Stimulated activated naive CD8-positive, alpha-beta T cell treated with anti-CD3 and anti-CD28 coated beads, Interleukin-15, amount 100 ng/mL, for 72 hours (primary cell): Measurements from ENCODE around the gene FAM161A.
"Not testable (repeated sequence)": the region's sequence is repeated elsewhere in the genome, so short reads cannot be mapped to it uniquely, and the experiment has no call there.

Experiments
- ATAC-seq: fragments of 150-1000 bp; cut with Tn5 transposase; 2 replicates; pipeline ENCODE4 v1.10.0; 2021; ENCODE audit warnings: mild to moderate bottlenecking, moderate library complexity
- DNase-seq, 2 donors: peaks; one replicate each; pipeline ENCODE4 v3.0.0; 2021 to 2022
- H3K27ac Mint-ChIP-seq, 2 donors: one replicate each; pipeline ENCODE4 v1.8.0; 2022; ENCODE audit warnings: mild to moderate bottlenecking in 2 of 2, mixed read lengths in 2 of 2, moderate library complexity in 2 of 2
- H3K27me3 Mint-ChIP-seq: one replicate; pipeline ENCODE4 v1.8.0; 2022; ENCODE audit warnings: mixed read lengths
- H3K4me1 Mint-ChIP-seq: one replicate; pipeline ENCODE4 v1.8.0; 2022; ENCODE audit warnings: mild to moderate bottlenecking, mixed read lengths
- H3K4me3 Mint-ChIP-seq, 2 donors: one replicate each; pipeline ENCODE4 v1.8.0; 2022; ENCODE audit warnings: mild to moderate bottlenecking in 2 of 2, mixed read lengths in 2 of 2, moderate library complexity in 1 of 2
- H3K9me3 Mint-ChIP-seq, 2 donors: one replicate each; pipeline ENCODE4 v1.8.0; 2022; ENCODE audit warnings: mixed read lengths in 2 of 2

Gene FAM161A

DNA sequence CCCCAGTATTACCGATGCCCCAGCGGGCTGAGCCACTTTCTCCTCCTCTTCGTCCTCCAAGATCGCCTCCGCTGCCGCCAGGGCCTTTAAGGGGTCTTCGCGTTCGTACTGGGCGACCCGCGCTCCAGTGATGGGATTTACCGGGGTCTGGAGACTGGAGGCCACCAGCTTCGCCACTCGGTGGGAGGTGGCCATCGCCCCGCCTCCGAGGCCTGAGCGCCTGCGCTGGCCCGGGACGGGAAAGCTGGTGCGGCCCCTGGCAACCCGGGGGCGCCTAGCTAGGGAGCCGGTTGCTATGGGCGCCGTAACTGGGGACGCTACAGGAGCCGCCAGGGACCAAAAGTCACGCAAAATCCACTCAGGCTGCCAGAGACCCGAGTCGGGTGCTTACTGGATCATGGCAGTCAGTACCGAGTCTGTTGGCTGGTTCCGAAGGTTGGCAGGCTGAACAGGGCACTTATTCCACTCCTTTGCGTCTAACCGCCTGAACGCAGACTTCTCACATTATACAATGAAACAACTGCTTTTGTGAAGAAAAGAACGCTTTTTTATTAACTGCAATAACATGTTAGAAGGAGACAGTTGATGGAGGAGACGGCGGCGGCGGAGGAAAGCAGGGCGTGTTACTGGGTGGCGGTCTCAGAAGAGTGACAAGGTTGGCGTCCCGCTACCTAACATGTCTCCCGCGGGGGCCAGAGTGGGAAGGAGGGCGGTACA is at the start of gene FAM161A:
Gene FAM161A (minus strand): TSS at position 214 of the 717 bp plus-strand sequence. CDS start 19 bp downstream, at position 195.
- Mint-ChIP-seq H3K27ac (peak within 1 kb of the TSS; percentile 79 to 96), H3K4me3 (peak within 1 kb of the TSS; percentile 97 to 99), H3K4me1 (peaks cover 26% of the 10 kb centered on the region), H3K9me3 (no peaks in the 10 kb centered on the region), H3K27me3 (no peaks in the 10 kb centered on the region)
- DNase-seq: peak; percentile 78 to 84
- ATAC-seq: peak; percentile 87

DNA sequence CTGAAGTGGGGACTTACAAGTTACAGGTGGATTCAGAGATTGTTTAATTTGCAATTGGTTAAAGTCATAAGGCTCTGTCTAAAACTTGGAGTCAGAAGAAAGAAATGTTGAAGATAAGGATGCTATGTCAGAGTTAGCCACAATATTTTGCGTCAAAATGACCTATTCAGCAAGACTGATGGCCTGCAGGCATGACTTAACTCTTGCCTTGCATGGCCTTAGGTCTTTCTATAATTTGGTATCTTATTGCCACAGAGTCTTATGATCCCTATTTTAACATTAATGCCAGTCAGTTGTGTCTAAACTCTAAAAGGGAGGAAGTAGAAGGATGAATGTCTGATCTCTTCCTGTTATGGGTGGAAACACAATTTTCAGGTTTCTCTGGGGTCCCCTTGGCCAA is 46.4 kb upstream of the FAM161A start:
- no peaks in the 10 kb centered on the region for H3K9me3 Mint-ChIP-seq
- DNase-seq (no peak), ATAC-seq (no peak)
- H3K4me1 Mint-ChIP-seq: no peaks in the 10 kb centered on the region
- H3K4me3 Mint-ChIP-seq: no peak overlapping the region
- no peaks in the 10 kb centered on the region for H3K27me3 Mint-ChIP-seq
- H3K27ac Mint-ChIP-seq: no peak overlapping the region

DNA sequence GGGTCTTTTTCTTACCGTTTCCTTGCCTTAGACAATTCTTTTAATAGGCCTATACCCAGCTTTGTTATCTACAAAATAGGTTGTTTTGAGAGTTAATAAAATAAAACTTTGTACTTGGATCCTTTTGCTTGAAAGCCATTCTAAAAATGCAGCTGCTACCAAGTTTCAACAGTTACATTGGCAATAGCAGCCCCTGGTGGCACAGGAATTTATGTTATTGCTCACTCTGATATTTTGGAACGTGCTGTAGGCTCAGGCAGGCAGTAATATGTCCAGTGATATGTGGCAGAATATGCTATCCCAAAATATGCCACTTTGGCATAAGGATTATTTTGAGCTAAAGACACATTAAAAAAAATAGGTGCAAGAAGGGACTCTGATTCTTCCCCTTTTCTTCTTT is 45.0 kb upstream of the FAM161A start:
- H3K27ac Mint-ChIP-seq: no peak overlapping the region
- H3K4me3 Mint-ChIP-seq: no peak overlapping the region
- H3K9me3 Mint-ChIP-seq: no peaks in the 10 kb centered on the region
- no peaks in the 10 kb centered on the region for H3K4me1 Mint-ChIP-seq
- no peak for ATAC-seq
- no peaks in the 10 kb centered on the region for H3K27me3 Mint-ChIP-seq
- no peak for DNase-seq

GRCh38 chr2:61888267-61889055 is 34.6 kb upstream of the FAM161A start, which contains the start of gene CCT4:
Gene CCT4, minus strand, starts transcription at chr2:61888656. Its CDS starts 149 bp downstream, at chr2:61888507.
- H3K4me3 Mint-ChIP-seq: peak within 1 kb of the TSS; percentile 82 to 98
- H3K4me1 Mint-ChIP-seq: peaks cover 30% of the 10 kb centered on the region
- DNase-seq: peak; percentile 93 to 97
- ATAC-seq: peak; percentile 90
- no peaks in the 10 kb centered on the region for H3K9me3 Mint-ChIP-seq
- no peaks in the 10 kb centered on the region for H3K27me3 Mint-ChIP-seq
- peak within 1 kb of the TSS; percentile 99 to 100 for H3K27ac Mint-ChIP-seq

DNA sequence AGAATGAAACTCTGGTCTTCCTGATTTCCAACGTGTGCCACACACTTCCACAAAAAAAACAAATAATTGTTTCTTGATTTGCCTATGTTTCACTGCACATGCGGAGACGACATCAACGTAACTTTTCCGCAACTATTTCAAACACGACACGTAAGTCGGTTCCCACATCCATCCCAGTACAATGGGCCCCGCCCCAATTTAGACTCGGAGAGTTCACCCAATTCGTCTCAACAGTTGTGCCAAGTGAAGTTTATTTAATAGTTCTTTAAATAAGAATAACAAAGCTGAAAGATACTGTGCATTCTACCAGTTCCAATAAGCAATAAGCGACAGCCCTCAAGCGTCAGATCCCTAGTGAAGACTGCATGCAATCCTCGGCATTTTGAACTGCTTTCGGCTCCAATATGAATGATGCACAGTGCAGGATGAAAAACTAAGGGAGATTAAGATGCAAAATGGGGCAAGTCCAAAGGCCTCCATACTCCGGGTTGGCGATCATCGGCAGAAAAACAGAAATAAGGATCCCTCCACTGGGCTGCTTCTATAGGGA is 33.9 kb upstream of the FAM161A start:
- Mint-ChIP-seq H3K27me3 (no peaks in the 10 kb centered on the region), H3K9me3 (no peaks in the 10 kb centered on the region), H3K4me1 (peaks cover 30% of the 10 kb centered on the region), H3K27ac (peak overlapping the region; percentile 99 to 100), H3K4me3 (peak overlapping the region; percentile 82 to 98)
- DNase-seq (no peak), ATAC-seq (no peak)

GRCh38 chr2:61885896-61886603 is 32.2 kb upstream of the FAM161A start:
- DNase-seq (no peak), ATAC-seq (no peak)
- Mint-ChIP-seq H3K9me3 (no peaks in the 10 kb centered on the region), H3K27me3 (no peaks in the 10 kb centered on the region), H3K27ac (peak overlapping the region; percentile 19 to 99), H3K4me3 (peak overlapping the region; percentile 82 to 98), H3K4me1 (peaks cover 30% of the 10 kb centered on the region)

- Mint-ChIP-seq H3K4me3 (no peak overlapping the region), H3K9me3 (no peaks in the 10 kb centered on the region), H3K4me1 (peaks cover 21% of the 10 kb centered on the region), H3K27me3 (no peaks in the 10 kb centered on the region), H3K27ac (no peak overlapping the region)
- ATAC-seq: no peak
- no peak for DNase-seq
Observed at GRCh38 chr2:61882850-61883249, 29.0 kb upstream of the FAM161A start.

- H3K4me3 Mint-ChIP-seq, H3K9me3 Mint-ChIP-seq, H3K4me1 Mint-ChIP-seq, ATAC-seq, DNase-seq, H3K27me3 Mint-ChIP-seq: not testable (repeated sequence)
- peak overlapping the region in 1 of 2 donors; percentile 93 for H3K27ac Mint-ChIP-seq
Observed at GRCh38 chr2:61879351-61879750, 25.5 kb upstream of the FAM161A start.

DNA sequence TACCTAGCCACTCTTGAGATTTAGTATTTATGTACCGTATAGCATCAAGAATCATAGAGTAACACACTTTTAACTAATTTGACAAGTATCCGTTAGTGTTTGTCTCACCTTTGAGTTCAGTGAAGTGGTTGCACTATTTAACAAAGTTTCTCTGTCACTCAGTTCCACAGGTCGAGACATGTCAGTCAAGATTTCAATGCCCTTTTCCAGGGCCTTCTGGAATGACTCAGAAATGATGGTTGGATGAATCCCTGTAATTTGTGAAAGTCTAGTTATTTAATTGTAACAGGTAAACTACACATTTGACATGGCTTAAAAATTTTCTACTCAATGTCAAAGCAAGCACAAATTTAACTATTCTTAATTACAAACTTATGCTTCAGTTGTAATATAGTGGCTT is 24.9 kb upstream of the FAM161A start:
- no peak overlapping the region for H3K4me3 Mint-ChIP-seq
- no peaks in the 10 kb centered on the region for H3K4me1 Mint-ChIP-seq
- no peaks in the 10 kb centered on the region for H3K9me3 Mint-ChIP-seq
- no peaks in the 10 kb centered on the region for H3K27me3 Mint-ChIP-seq
- H3K27ac Mint-ChIP-seq: no peak overlapping the region
- no peak for ATAC-seq
- DNase-seq: no peak

GRCh38 chr2:61877571-61878245 is 23.8 kb upstream of the FAM161A start:
- H3K4me3 Mint-ChIP-seq: no peak overlapping the region
- no peak for ATAC-seq
- no peaks in the 10 kb centered on the region for H3K27me3 Mint-ChIP-seq
- no peaks in the 10 kb centered on the region for H3K4me1 Mint-ChIP-seq
- no peak for DNase-seq
- no peaks in the 10 kb centered on the region for H3K9me3 Mint-ChIP-seq
- H3K27ac Mint-ChIP-seq: peak overlapping the region in 1 of 2 donors; percentile 58

DNA sequence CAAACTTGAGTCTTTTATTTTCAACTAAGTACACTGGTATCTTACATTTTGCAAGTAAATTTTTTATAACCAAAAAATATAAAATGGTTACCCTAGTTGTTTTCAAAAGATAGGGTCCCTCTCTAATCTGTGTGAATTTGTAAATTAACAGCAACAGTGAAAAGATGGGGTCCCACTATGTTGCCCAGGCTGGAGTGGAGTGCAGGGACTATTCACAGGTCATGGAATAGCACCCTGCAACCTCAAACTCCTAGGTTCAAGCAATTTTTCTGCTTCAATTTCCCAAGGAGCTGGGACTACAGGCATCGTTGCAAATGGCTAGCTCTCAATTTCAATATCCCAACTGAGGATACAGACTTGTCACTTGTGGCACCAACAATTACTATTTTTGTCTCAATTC is 22.5 kb upstream of the FAM161A start:
- no peak overlapping the region for H3K27ac Mint-ChIP-seq
- no peaks in the 10 kb centered on the region for H3K27me3 Mint-ChIP-seq
- no peak for DNase-seq
- H3K4me3 Mint-ChIP-seq: no peak overlapping the region
- no peaks in the 10 kb centered on the region for H3K9me3 Mint-ChIP-seq
- no peaks in the 10 kb centered on the region for H3K4me1 Mint-ChIP-seq
- no peak for ATAC-seq

GRCh38 chr2:61866482-61867089 is 12.7 kb upstream of the FAM161A start:
- DNase-seq, H3K4me1 Mint-ChIP-seq, H3K4me3 Mint-ChIP-seq, H3K27me3 Mint-ChIP-seq, H3K9me3 Mint-ChIP-seq, H3K27ac Mint-ChIP-seq, ATAC-seq: not testable (repeated sequence)

- ATAC-seq: no peak
- no peaks in the 10 kb centered on the region for H3K9me3 Mint-ChIP-seq
- H3K27me3 Mint-ChIP-seq: no peaks in the 10 kb centered on the region
- no peak overlapping the region for H3K4me3 Mint-ChIP-seq
- H3K4me1 Mint-ChIP-seq: peaks cover 4% of the 10 kb centered on the region
- H3K27ac Mint-ChIP-seq: no peak overlapping the region
- no peak for DNase-seq
Observed at GRCh38 chr2:61862085-61862484, 8.2 kb upstream of the FAM161A start.

DNA sequence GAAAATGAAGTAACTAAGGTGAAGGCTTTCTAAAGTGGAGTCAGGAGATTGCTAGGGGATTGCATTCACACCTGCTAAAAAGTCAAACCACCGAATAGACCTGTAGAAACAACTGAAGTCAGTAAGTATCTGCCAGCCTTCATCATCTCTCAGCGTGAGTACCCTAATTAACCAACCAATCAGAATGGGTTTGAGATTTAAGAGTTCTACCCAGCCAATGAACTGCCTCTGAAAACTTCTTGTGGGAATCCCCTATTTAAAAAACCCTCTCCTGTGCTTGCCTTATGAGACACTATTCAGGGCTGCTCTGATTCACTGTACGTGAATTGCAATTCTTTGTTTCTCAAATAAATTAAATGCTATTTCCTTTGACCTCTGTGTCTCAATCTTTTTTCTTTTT is 3.4 kb upstream of the FAM161A start:
- H3K4me1 Mint-ChIP-seq: peaks cover 26% of the 10 kb centered on the region
- H3K4me3 Mint-ChIP-seq: no peak overlapping the region
- DNase-seq (no peak), ATAC-seq (no peak)
- H3K27ac Mint-ChIP-seq: no peak overlapping the region
- H3K9me3 Mint-ChIP-seq: no peaks in the 10 kb centered on the region
- no peaks in the 10 kb centered on the region for H3K27me3 Mint-ChIP-seq

DNA sequence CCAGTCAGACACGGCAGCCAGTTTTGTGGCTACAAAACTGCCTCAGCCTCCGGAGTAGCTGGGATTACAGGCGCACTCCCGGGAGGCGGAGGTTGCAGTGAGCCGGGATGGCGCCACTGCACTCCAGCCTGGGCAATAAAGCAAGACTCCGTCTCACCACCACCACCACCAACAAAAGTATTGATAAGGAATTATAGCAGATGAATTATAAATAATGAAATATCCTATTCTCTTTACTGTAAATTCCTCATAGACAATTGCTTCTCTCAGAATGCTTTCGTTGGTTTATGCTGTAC is 1.4 kb upstream of the FAM161A start:
- ATAC-seq (no peak), DNase-seq (no peak)
- peaks cover 26% of the 10 kb centered on the region for H3K4me1 Mint-ChIP-seq
- H3K4me3 Mint-ChIP-seq: peak overlapping the region; percentile 97 to 99
- H3K27ac Mint-ChIP-seq: no peak overlapping the region
- no peaks in the 10 kb centered on the region for H3K9me3 Mint-ChIP-seq
- no peaks in the 10 kb centered on the region for H3K27me3 Mint-ChIP-seq
